NT2/D1 (cell line): ENCODE data around the gene CCDC34.

ENCODE experiments used
- YY1 ChIP-seq: IDR thresholded peaks from 2 replicates; pipeline ENCODE4 v1.6.1; 2011; ENCODE audit not compliant: insufficient read length, insufficient read depth
- ZNF274 ChIP-seq: IDR thresholded peaks from 2 replicates; pipeline ENCODE4 v1.6.1; 2011; ENCODE audit warnings: mild to moderate bottlenecking, low read depth, low read length

DNA sequence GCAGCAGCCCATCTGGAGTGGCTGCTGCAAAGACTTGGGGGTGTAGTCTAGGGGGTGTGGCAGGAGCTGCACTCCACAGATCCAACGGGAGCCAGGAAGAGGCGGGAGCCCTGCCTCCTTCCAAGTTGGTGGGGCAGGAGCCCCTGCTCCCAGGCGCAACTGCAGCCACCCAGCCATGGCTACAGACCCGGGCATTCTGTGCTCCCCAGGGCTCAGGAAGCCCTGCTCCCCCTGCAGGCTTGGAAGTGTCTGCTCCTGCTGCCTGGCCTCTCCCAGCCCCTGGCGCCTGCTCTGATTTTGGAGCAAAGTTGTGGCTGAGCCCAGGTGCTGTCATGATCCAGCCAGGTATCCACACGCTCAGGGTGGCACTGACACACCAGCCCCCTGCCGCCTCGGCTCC lies 58.5 kb downstream of the CCDC34 start:
- TF ChIP-seq YY1 (no peak), ZNF274 (no peak)
